ENCODE data around the gene TNFSF8. TPM values are rescaled to one million over a fixed set of nuclear protein-coding genes. Genes with fewer than 3 reads are reported as not detected.
A peak's percentile ranks its signal among the peaks of the same experiment; 100 is the strongest.

TNFSF8 gene
- total and polyA plus RNA-seq, 2 of the 8 experiments (the other 6 are each of a cell fraction or from before 2014, with no cell fraction given): not detected

GRCh38 chr9:114962809-114963208 is 32.4 kb upstream of the TNFSF8 start:
- Histone ChIP-seq H2BK12ac (ENCODE audit: low read depth, low read length) (no peak overlapping the region), H3K4me2 (ENCODE audit: insufficient read depth in 1 of 2, low read depth in 2 of 2, low read length in 2 of 2) (no peak overlapping the region), H3K56ac (replicated peaks; ENCODE audit: insufficient read length, low read depth, low read length) (no peak overlapping the region), H3K14ac (ENCODE audit: insufficient read length) (no peak overlapping the region), H2BK5ac (ENCODE audit: low read depth, low read length) (no peak overlapping the region), H4K20me1 (replicated peaks in 1 of 2; ENCODE audit: control insufficient read depth in 1 of 2, insufficient read depth in 2 of 2, low read length in 2 of 2) (no peaks in the 10 kb centered on the region), H4K8ac (ENCODE audit: extremely low read depth, insufficient read depth, low read length) (no peak overlapping the region), H3K79me2 (ENCODE audit: control insufficient read depth in 1 of 2, insufficient read depth in 2 of 2, low read length in 2 of 2) (no peaks in the 10 kb centered on the region), H3K4me3 (ENCODE audit: extremely low read depth in 1 of 4, insufficient read depth in 2 of 4, low read depth in 3 of 4, low read length in 4 of 4) (no peak overlapping the region), H3K27ac (ENCODE audit: low read depth, low read length) (no peak overlapping the region), H3K9ac (replicated peaks in 1 of 4; ENCODE audit: extremely low read depth in 1 of 4, low read depth in 3 of 4, low read length in 3 of 4) (no peak overlapping the region), H3K9me3 (ENCODE audit: insufficient read depth in 2 of 2, low read depth in 1 of 2, low read length in 1 of 2) (peaks cover 3% of the 10 kb centered on the region in 2 experiments; a peak in 2 of 4 replicates), H4K91ac (replicated peaks; ENCODE audit: insufficient read length, low read length) (no peak overlapping the region), H2AFZ (ENCODE audit: low read length) (no peak overlapping the region), H3K18ac (ENCODE audit: extremely low read depth, low read length) (no peak overlapping the region), H2BK20ac (ENCODE audit: low read length) (no peak overlapping the region), H2AK5ac (ENCODE audit: low read depth, low read length) (no peak overlapping the region), H2BK15ac (ENCODE audit: low read length) (no peak overlapping the region), H3K4me1 (replicated peaks in 1 of 4; ENCODE audit: control insufficient read depth in 3 of 4, insufficient read depth in 4 of 4, low read length in 3 of 4) (no peaks in the 10 kb centered on the region), H3K23me2 (ENCODE audit: low read depth, low read length) (no peaks in the 10 kb centered on the region; the same call in 1 of the 2 replicates), H4K5ac (ENCODE audit: insufficient read length, low read depth, low read length) (no peak overlapping the region), H3K23ac (ENCODE audit: insufficient read length) (no peak overlapping the region), H2BK120ac (replicated peaks; ENCODE audit: low read depth, low read length) (no peak overlapping the region), H3K27me3 (replicated peaks in 1 of 4; ENCODE audit: control insufficient read depth in 3 of 4, extremely low read depth in 1 of 4, insufficient read depth in 3 of 4, low read length in 3 of 4) (no peaks in the 10 kb centered on the region; a peak in 1 of 7 replicates), H3K4ac (replicated peaks; ENCODE audit: insufficient read length, low read depth, low read length) (no peak overlapping the region), H3K79me1 (ENCODE audit: low read depth, low read length) (no peaks in the 10 kb centered on the region), H3K36me3 (ENCODE audit: control insufficient read depth in 2 of 4, insufficient read depth in 4 of 4, low read length in 3 of 4) (no peaks in the 10 kb centered on the region)
- TF ChIP-seq EP300 (IDR thresholded peaks at IDR 0.05; ENCODE audit: borderline replicate concordance in 1 of 2, low read depth in 2 of 2, low read length in 2 of 2) (peak in 1 of 2 experiments; percentile 35; a peak in 1 of 3 replicates), MAX (IDR thresholded peaks at IDR 0.05) (no peak), RNF2 (IDR thresholded peaks at IDR 0.05; ENCODE audit: borderline replicate concordance, low read depth, low read length, missing control alignments, poor library complexity, severe bottlenecking) (no peak), MAFK (IDR thresholded peaks at IDR 0.05; ENCODE audit: low read depth, low read length) (no peak), SP2 (IDR thresholded peaks at IDR 0.05; ENCODE audit: low read length) (no peak), POU5F1 (IDR thresholded peaks at IDR 0.05; ENCODE audit: low read depth, low read length) (no peak), KDM4A (IDR thresholded peaks at IDR 0.05; ENCODE audit: low read depth, low read length, severe bottlenecking) (no peak)
- POLR2A ChIA-PET (ENCODE audit: partially characterized antibody): no interaction called here
- WGBS, 2 experiments (ENCODE audit: extremely low coverage in 1 of 2, insufficient coverage in 1 of 2, insufficient read length in 1 of 2, insufficient replicate concordance in 2 of 2, low coverage in 1 of 2, low lambda C conversion rate in 2 of 2, missing lambda C conversion rate in 1 of 2): 81% methylated on average over 7 of the region's 7 CpGs; no CpG with 5 or more reads in 1 of the 2 experiments
- CTCF ChIA-PET (ENCODE audit: partially characterized antibody): no interaction called here
- no peak for FAIRE-seq
- no peak for DNase-seq (ENCODE audit: low read depth in 1 of 2, low spot score in 2 of 2)

Data from H1 (cell line).